Measurements from ENCODE around the gene NLGN4X.

DNA sequence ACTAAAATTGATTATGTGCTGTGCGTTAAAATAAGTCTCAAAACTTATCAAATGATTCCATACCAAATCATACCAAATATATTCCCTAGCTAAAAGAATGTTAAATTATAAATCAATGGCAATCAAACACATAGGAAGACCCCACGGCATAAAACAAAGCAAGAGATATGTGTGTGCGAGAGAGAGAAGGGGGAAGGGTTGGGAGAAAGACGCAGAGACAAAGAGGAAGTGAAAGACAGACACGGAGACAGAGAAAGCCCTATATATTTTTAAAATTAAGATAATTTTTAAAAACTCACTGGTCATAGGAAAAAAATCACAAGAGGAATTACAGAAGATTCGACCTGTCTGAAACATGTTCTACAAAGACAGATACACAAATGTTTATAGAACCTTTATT, 371.4 kb downstream of the NLGN4X start:
- TF ChIP-seq CTCF (IDR thresholded peaks at IDR 0.05): no peak
- TF ChIP-seq POLR2AphosphoS5 (IDR thresholded peaks at IDR 0.05): no peak
- TF ChIP-seq EP300 (IDR thresholded peaks at IDR 0.05): no peak
